Smooth muscle cell of the coronary artery (primary cell): ENCODE measurements around the gene RTP4. TPM values are rescaled to one million over a fixed set of nuclear protein-coding genes. Genes with fewer than 3 reads are reported as not detected.

Source experiments
- total RNA-seq: library from RNA; depleted of rRNA; stranded (reverse); fragments of >200 nt; gene quantifications from 2 replicates; pipeline ENCODE4 v1.2.3, GENCODE V29; 2014; ENCODE audit warnings: low replicate concordance

Gene RTP4, protein sequence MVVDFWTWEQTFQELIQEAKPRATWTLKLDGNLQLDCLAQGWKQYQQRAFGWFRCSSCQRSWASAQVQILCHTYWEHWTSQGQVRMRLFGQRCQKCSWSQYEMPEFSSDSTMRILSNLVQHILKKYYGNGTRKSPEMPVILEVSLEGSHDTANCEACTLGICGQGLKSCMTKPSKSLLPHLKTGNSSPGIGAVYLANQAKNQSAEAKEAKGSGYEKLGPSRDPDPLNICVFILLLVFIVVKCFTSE
- 0.60 and 1.6 TPM in 2 replicates for total RNA-seq

DNA sequence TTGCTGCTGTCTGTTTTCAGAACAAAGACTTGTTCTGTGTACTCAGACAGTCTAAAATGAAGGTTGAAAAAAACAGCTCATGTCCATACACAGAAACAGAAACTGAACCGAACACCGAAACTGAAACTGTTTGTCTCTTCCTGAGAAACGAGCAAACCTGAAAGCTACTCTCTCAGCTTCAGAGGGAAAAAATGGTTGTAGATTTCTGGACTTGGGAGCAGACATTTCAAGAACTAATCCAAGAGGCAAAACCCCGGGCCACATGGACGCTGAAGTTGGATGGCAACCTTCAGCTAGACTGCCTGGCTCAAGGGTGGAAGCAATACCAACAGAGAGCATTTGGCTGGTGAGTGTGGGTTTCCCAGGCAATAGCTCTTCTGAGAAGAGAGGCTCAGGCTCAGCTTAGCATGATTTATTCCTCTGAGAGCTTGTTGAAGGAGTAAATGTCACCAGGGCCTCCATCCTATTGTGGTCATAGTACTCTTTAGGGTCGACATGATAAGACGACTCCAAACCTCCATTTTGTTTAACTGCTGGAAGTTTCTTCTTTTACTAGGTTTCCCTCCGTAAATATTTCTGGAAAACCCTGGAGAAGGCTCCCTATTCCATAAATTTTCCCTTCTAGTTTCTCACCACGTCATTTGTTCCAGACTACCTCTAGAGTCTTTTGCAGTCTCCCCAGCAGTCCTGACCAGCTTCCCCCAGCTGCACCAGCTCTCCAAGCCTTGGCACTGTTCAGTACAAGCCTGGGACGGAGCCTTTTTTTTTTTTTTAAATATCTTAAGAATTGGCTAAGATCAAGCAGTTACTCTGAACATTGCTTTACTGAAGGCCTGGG lies at the start of gene RTP4:
Gene RTP4 (plus strand): TSS at position 135 of the 838 bp plus-strand sequence. CDS start 57 bp downstream, at position 192.

Other genes with a start within 250 kb of the RTP4 start
- gene RPL39L, start 228.9 kb upstream of the RTP4 start, total RNA-seq: 11.3 and 49.4 TPM in 2 replicates
- under 0.01 TPM in 1 of 2 replicates, not detected in the other for gene RTP1, start 170.9 kb upstream of the RTP4 start, total RNA-seq
- gene MASP1, start 76.6 kb upstream of the RTP4 start, total RNA-seq: 5.7 and 20.2 TPM in 2 replicates